Endothelial cell of umbilical vein (primary cell): ENCODE results near the gene ALKBH5. TPM values are rescaled to one million over a fixed set of nuclear protein-coding genes. Genes with fewer than 3 reads are reported as not detected.

Experiments used
- BruUV-seq: library from RNA; stranded (reverse); fragments of 400-500 nt; replicated peaks from 2 replicates; lab custom pipeline; 2021; lab: Mats Ljungman, UMichigan
- CTCF ChIA-PET: fragments of 300-600, 350-600 bp; sonication (Branson Sonifier 250); formaldehyde crosslinking; loops from one replicate; lab custom pipeline; 2021; ENCODE audit warnings: antibody characterized with exemption, inconsistent platforms; lab: Charles Lee
- POLR2A ChIA-PET: fragments of 300-600, 350-600 bp; sonication (Branson Sonifier 250); formaldehyde crosslinking; loops from one replicate; lab custom pipeline; 2021; ENCODE audit warnings: antibody characterized with exemption, inconsistent platforms; lab: Charles Lee
- DNase-seq: peaks from one replicate; pipeline ENCODE4 v3.0.0-alpha.2; 2011; ENCODE audit warnings: low read depth, low spot score
- FAIRE-seq: peaks from 2 replicates; lab custom pipeline; 2011; peaks lifted over from hg19 to GRCh38; lab: Jason Lieb, UNC
- H2AFZ ChIP-seq: 2 replicates; pipeline ENCODE4 v1.6.0; 2012; ENCODE audit warnings: low read depth, low read length, control low read depth, inconsistent platforms
- H3K27ac ChIP-seq: 2 replicates; pipeline ENCODE4 v1.5.1; 2011; ENCODE audit warnings: low read depth, mild to moderate bottlenecking, control low read depth, low read length, moderate library complexity; ENCODE audit not compliant: insufficient read depth
- H3K27me3 ChIP-seq, 2 experiments: 2 replicates each; pipeline versions ENCODE4 v1.6.0 to v1.6.1; 2011; ENCODE audit warnings: low read length in 2 of 2, mixed read lengths in 1 of 2; ENCODE audit not compliant: control insufficient read depth in 2 of 2, insufficient read depth in 2 of 2
- H3K36me3 ChIP-seq, 2 experiments: 2 replicates in 1 of 2; 3 replicates in 1 of 2; pipeline ENCODE4 v1.5.1; 2011; ENCODE audit warnings: low read length in 2 of 2, mild to moderate bottlenecking in 1 of 2, moderate library complexity in 1 of 2; ENCODE audit not compliant: control insufficient read depth in 2 of 2, insufficient read depth in 2 of 2; ENCODE audit errors: extremely low read depth in 1 of 2
- H3K4me1 ChIP-seq: 3 replicates; pipeline ENCODE4 v1.5.1; 2011; ENCODE audit warnings: mild to moderate bottlenecking, low read length; ENCODE audit not compliant: control insufficient read depth, insufficient read depth; ENCODE audit errors: extremely low read depth
- H3K4me2 ChIP-seq: 2 replicates; pipeline ENCODE4 v1.6.1; 2011; ENCODE audit warnings: low read length, control low read depth, mixed read lengths; ENCODE audit not compliant: insufficient read depth
- H3K4me3 ChIP-seq, 3 experiments: fragments of 200-600 bp in 1 of 3; sonication (generic), shearing (Covaris generic) in 1 of 3; replicated peaks in 1 of 3; 2 replicates each; pipeline ENCODE4 v1.5.1; 2011 to 2016; ENCODE audit warnings: control low read depth in 3 of 3, low read length in 3 of 3, mild to moderate bottlenecking in 2 of 3, inconsistent platforms in 1 of 3, low read depth in 1 of 3, moderate library complexity in 1 of 3; ENCODE audit not compliant: insufficient read depth in 1 of 3
- H3K79me2 ChIP-seq: 2 replicates; pipeline ENCODE4 v1.6.0; 2012; ENCODE audit warnings: low read length, inconsistent platforms; ENCODE audit not compliant: control insufficient read depth, insufficient read depth
- H3K9ac ChIP-seq: replicated peaks from 2 replicates; pipeline ENCODE3; 2011; ENCODE audit warnings: low read length, control low read depth; ENCODE audit not compliant: insufficient read depth; ENCODE audit errors: extremely low read depth
- H3K9me1 ChIP-seq: replicated peaks from 3 replicates; pipeline ENCODE4 v1.6.0; 2011; ENCODE audit warnings: mild to moderate bottlenecking, low read length; ENCODE audit not compliant: control insufficient read depth, insufficient read depth; ENCODE audit errors: extremely low read depth
- H3K9me3 ChIP-seq: replicated peaks from 2 replicates; pipeline ENCODE4 v1.5.1; 2012; ENCODE audit warnings: low read length, inconsistent platforms; ENCODE audit not compliant: control insufficient read depth, insufficient read depth
- H4K20me1 ChIP-seq: replicated peaks from 2 replicates; pipeline ENCODE3; 2011; ENCODE audit warnings: mild to moderate bottlenecking, low read length; ENCODE audit not compliant: control insufficient read depth, insufficient read depth; ENCODE audit errors: extremely low read depth
- CTCF ChIP-seq, 2 donors: IDR thresholded peaks; 1 replicate in 1 of 2; 2 replicates in 1 of 2; pipeline ENCODE4 v1.5.1; 2011; ENCODE audit warnings: low read length in 2 of 2, mild to moderate bottlenecking in 2 of 2, moderate library complexity in 2 of 2, control low read depth in 1 of 2, inconsistent platforms in 1 of 2, low read depth in 1 of 2; ENCODE audit not compliant: insufficient read depth in 1 of 2; ENCODE audit errors: extremely low read depth in 1 of 2
- EZH2 ChIP-seq: IDR thresholded peaks from 2 replicates; pipeline ENCODE4 v1.6.1; 2012; ENCODE audit warnings: borderline replicate concordance, low read depth, mild to moderate bottlenecking, moderate library complexity, low read length, inconsistent platforms; ENCODE audit not compliant: severe bottlenecking
- FOS ChIP-seq: IDR thresholded peaks from 2 replicates; pipeline ENCODE4 v1.6.1; 2011; ENCODE audit warnings: mild to moderate bottlenecking, low read length, moderate library complexity, borderline replicate concordance; ENCODE audit not compliant: insufficient read depth
- GATA2 ChIP-seq: IDR thresholded peaks from 2 replicates; pipeline ENCODE4 v1.7.0; 2011; ENCODE audit warnings: low read depth, mild to moderate bottlenecking, moderate library complexity, mixed read lengths, low read length; ENCODE audit not compliant: insufficient read length, insufficient read depth
- JUN ChIP-seq: IDR thresholded peaks from 2 replicates; pipeline ENCODE4 v1.6.1; 2011; ENCODE audit warnings: borderline replicate concordance, low read depth; ENCODE audit not compliant: insufficient read length, insufficient read depth
- MAX ChIP-seq: IDR thresholded peaks from 2 replicates; pipeline ENCODE4 v1.6.1; 2011; ENCODE audit not compliant: insufficient read depth, insufficient read length
- MYC ChIP-seq: IDR thresholded peaks from one replicate; pipeline ENCODE4 v1.6.1; 2011; ENCODE audit warnings: mild to moderate bottlenecking, low read depth, low read length
- POLR2A ChIP-seq: IDR thresholded peaks from 2 replicates; pipeline ENCODE4 v1.6.1; 2012; ENCODE audit warnings: low read depth, mild to moderate bottlenecking, control low read depth, low read length
- POLR2AphosphoS5 ChIP-seq: IDR thresholded peaks from 2 replicates; pipeline ENCODE4 v1.6.1; 2012; ENCODE audit warnings: low read depth, mild to moderate bottlenecking, control low read depth, low read length, moderate library complexity; ENCODE audit not compliant: insufficient read depth
- dilution Hi-C: fragments of 300-500 bp; cut with MboI; formaldehyde crosslinking; loops from one replicate; pipeline ENCODE4 v1.15.0; 2019; ENCODE audit warnings: low sequenced_read_pairs; ENCODE audit not compliant: extremely low pct_ligation_motif_present
- intact Hi-C: fragments of 100-400 bp; cut with micrococcal nuclease; formaldehyde crosslinking; loops from one replicate; pipeline ENCODE4 v1.10.0; 2022
- polyA plus RNA-seq, 4 experiments: library from polyadenylated mRNA; depleted of rRNA in 3 of 4; stranded (reverse) in 3 of 4; unstranded in 1 of 4; fragments of >200 nt; gene quantifications; 2 replicates each; pipeline versions ENCODE4 v1.2.1 to v1.2.3, GENCODE V29; 2011 to 2012; ENCODE audit warnings: missing spikeins in 1 of 4
- total RNA-seq: library from RNA; stranded (reverse); gene quantifications from 2 replicates; pipeline ENCODE4 v1.2.3, GENCODE V29; 2021

Gene ALKBH5
- total and polyA plus RNA-seq, 2 donors (not counting 3 experiments of a cell fraction or from before 2014, with no cell fraction given): 55.3 to 71.0 TPM

GRCh38 chr17:18250259-18250658, 66.6 kb downstream of the ALKBH5 start:
- Histone ChIP-seq H2AFZ (no peak overlapping the region), H3K9me3 (no peaks in the 10 kb centered on the region), H3K27ac (no peak overlapping the region), H3K9me1 (no peaks in the 10 kb centered on the region), H3K9ac (no peak overlapping the region), H4K20me1 (no peaks in the 10 kb centered on the region), H3K36me3 (peaks cover 15 to 65% of the 10 kb centered on the region in 2 experiments), H3K4me3 (no peak overlapping the region), H3K79me2 (no peaks in the 10 kb centered on the region), H3K4me1 (peaks cover 23% of the 10 kb centered on the region), H3K4me2 (no peak overlapping the region), H3K27me3 (no peaks in the 10 kb centered on the region)
- CTCF ChIA-PET: no interaction called here
- intact Hi-C loops (no loop called here), dilution Hi-C loops (no loop called here)
- DNase-seq (no peak), FAIRE-seq (no peak)
- BruUV-seq: no TSS peak
- POLR2A ChIA-PET: no interaction called here
- no peak for TF ChIP-seq JUN
- no peak for TF ChIP-seq EZH2
- TF ChIP-seq FOS: no peak
- TF ChIP-seq GATA2: no peak
- TF ChIP-seq POLR2AphosphoS5: no peak
- no peak for TF ChIP-seq MAX
- no peak for TF ChIP-seq POLR2A
- TF ChIP-seq MYC: no peak
- TF ChIP-seq CTCF (IDR thresholded peaks at IDR 0.05; ENCODE audit: extremely low read depth in 1 of 2, insufficient read depth in 1 of 2, low read depth in 1 of 2, low read length in 2 of 2): no peak
